ENCODE results near the gene MSX1. TPM values are rescaled to one million over a fixed set of nuclear protein-coding genes. Genes with fewer than 3 reads are reported as not detected.

MSX1 gene
- total RNA-seq, 1 experiment from 2014 or later: not detected

- Histone ChIP-seq H2BK120ac (ENCODE audit: low read depth, low read length, poor library complexity, severe bottlenecking) (no peak overlapping the region), H3K4me2 (ENCODE audit: insufficient read depth, insufficient read length, low read length) (peak overlapping the region; percentile 22), H3K23ac (ENCODE audit: insufficient read length, low read depth, low read length) (no peak overlapping the region), H3K4me1 (ENCODE audit: insufficient read depth, low read length) (no peaks in the 10 kb centered on the region), H4K91ac (ENCODE audit: insufficient read length, low read depth, low read length) (no peak overlapping the region), H3K18ac (ENCODE audit: insufficient read length, low read depth, low read length) (no peak overlapping the region), H2BK5ac (ENCODE audit: insufficient read length, low read length) (no peak overlapping the region), H3T11ph (ENCODE audit: low read length) (no peak overlapping the region), H3K9ac (ENCODE audit: extremely low read depth, insufficient read length, low read length) (no peak overlapping the region), H2BK12ac (ENCODE audit: insufficient read length, low read depth, low read length) (no peak overlapping the region), H3K27me3 (ENCODE audit: insufficient read depth, low read length) (peaks cover 89% of the 10 kb centered on the region), H4K8ac (replicated peaks; ENCODE audit: insufficient read length, low read depth, low read length) (no peak overlapping the region), H3K79me1 (ENCODE audit: insufficient read depth, low read depth, low read length, poor library complexity, severe bottlenecking) (no peaks in the 10 kb centered on the region), H3K9me3 (ENCODE audit: control insufficient read depth, low read depth, low read length) (no peaks in the 10 kb centered on the region), H3K14ac (ENCODE audit: insufficient read depth, low read length) (no peak overlapping the region), H3K4ac (ENCODE audit: low read depth, low read length) (no peak overlapping the region), H2AFZ (ENCODE audit: low read length) (no peak overlapping the region), H2BK15ac (ENCODE audit: low read depth, low read length) (no peak overlapping the region), H4K20me1 (ENCODE audit: control insufficient read depth, insufficient read depth, insufficient read length) (peaks cover 2% of the 10 kb centered on the region), H3K23me2 (ENCODE audit: insufficient read length, low read depth, low read length, poor library complexity, severe bottlenecking) (peaks cover 3% of the 10 kb centered on the region), H3K56ac (ENCODE audit: insufficient read length, low read depth, low read length) (no peak overlapping the region), H3K27ac (ENCODE audit: insufficient read length, low read depth, low read length) (no peak overlapping the region), H2BK20ac (ENCODE audit: low read depth, low read length, poor library complexity, severe bottlenecking) (no peak overlapping the region), H2AK5ac (ENCODE audit: insufficient read length, low read length) (no peak overlapping the region), H3K79me2 (ENCODE audit: insufficient read depth, low read length) (no peaks in the 10 kb centered on the region), H4K5ac (ENCODE audit: insufficient read length, low read depth, low read length) (no peak overlapping the region)
- Mint-ChIP-seq H3K27ac (no peak overlapping the region), H3K4me3 (0 out of 5 replicates have a peak overlapping the region, but pooled peaks of 1 of the 2 experiments have one; percentile 12), H3K4me1 (peaks cover 12 to 49% of the 10 kb centered on the region in 2 experiments), H3K36me3 (ENCODE audit: insufficient read depth in 1 of 3, low read depth in 3 of 3) (no peaks in the 10 kb centered on the region; a peak in 2 of 7 replicates), H3K27me3 (ENCODE audit: low read depth) (peaks cover 100% of the 10 kb centered on the region), H3K9me3 (peaks cover 0 to 5% of the 10 kb centered on the region in 2 experiments; a peak in 4 of 5 replicates)
- TF ChIP-seq CTCF (conservative IDR thresholded peaks at IDR 0.05): no peak
- no CpG with 5 or more reads among the region's 24 CpGs for WGBS (ENCODE audit: extremely low coverage, insufficient read length, low lambda C conversion rate)
- no peak for DNase-seq
Observed at GRCh38 chr4:4853921-4854648, 5.4 kb upstream of the MSX1 start.

Measured in H9 (cell line).